ENCODE measurements around the gene MTCL1. TPM values are rescaled to one million over a fixed set of nuclear protein-coding genes. Genes with fewer than 3 reads are reported as not detected.

The MTCL1 gene
- total RNA-seq, 1 experiment from 2014 or later = 28.3 TPM

DNA sequence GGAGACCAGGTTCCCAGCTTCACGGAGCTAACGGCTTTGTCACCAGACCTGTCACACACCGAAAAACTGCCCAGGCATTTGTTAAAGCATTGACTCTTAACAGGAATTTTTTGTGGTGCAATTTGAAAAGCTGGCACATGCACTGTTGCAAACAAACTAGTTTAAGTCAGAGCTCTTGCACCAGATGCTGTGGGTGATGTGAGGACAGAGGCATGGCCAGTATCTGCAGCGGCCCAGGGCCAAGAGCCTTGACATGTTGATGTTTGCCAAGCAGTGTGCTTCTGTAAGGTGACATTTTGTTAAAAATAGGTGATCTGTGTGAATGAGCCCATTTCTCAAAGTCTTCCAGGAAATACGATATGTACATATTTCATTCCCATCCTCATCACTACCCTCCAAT is 142.5 kb downstream of the MTCL1 start:
- Mint-ChIP-seq H3K4me1 (ENCODE audit: low read depth, unreplicated experiment) (no peaks in the 10 kb centered on the region), H3K27ac (ENCODE audit: unreplicated experiment) (no peak overlapping the region), H3K4me3 (ENCODE audit: unreplicated experiment) (no peak overlapping the region), H3K36me3 (ENCODE audit: insufficient read depth, unreplicated experiment) (no peaks in the 10 kb centered on the region), H3K9me3 (ENCODE audit: unreplicated experiment) (peaks cover 9% of the 10 kb centered on the region), H3K27me3 (ENCODE audit: insufficient read depth, unreplicated experiment) (no peaks in the 10 kb centered on the region)
- H3K4me1 ChIP-seq = no peaks in the 10 kb centered on the region
- H3K9me3 ChIP-seq = no peaks in the 10 kb centered on the region
- no peaks in the 10 kb centered on the region for H3K27me3 ChIP-seq (replicated peaks; ENCODE audit: control insufficient read depth, insufficient read depth, low read length)
- intact Hi-C loops (cut with micrococcal nuclease; ENCODE audit: unreplicated experiment) = no loop called here
- H3K4me3 ChIP-seq (ENCODE audit: low read depth, low read length) = no peak overlapping the region
- BruUV-seq (replicated peaks) = no TSS peak
- TF ChIP-seq, protein P1, sequence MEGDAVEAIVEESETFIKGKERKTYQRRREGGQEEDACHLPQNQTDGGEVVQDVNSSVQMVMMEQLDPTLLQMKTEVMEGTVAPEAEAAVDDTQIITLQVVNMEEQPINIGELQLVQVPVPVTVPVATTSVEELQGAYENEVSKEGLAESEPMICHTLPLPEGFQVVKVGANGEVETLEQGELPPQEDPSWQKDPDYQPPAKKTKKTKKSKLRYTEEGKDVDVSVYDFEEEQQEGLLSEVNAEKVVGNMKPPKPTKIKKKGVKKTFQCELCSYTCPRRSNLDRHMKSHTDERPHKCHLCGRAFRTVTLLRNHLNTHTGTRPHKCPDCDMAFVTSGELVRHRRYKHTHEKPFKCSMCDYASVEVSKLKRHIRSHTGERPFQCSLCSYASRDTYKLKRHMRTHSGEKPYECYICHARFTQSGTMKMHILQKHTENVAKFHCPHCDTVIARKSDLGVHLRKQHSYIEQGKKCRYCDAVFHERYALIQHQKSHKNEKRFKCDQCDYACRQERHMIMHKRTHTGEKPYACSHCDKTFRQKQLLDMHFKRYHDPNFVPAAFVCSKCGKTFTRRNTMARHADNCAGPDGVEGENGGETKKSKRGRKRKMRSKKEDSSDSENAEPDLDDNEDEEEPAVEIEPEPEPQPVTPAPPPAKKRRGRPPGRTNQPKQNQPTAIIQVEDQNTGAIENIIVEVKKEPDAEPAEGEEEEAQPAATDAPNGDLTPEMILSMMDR (IDR thresholded peaks at IDR 0.05; ENCODE audit: insufficient read depth in 1 of 2, low read depth in 1 of 2, low read length in 1 of 2, severe bottlenecking in 1 of 2, unreplicated experiment in 1 of 2) = no peak
- ChIA-PET CTCF (no interaction called here), POLR2A (no interaction called here)
- H3K36me3 ChIP-seq (ENCODE audit: control insufficient read depth, insufficient read depth, low read length) = no peaks in the 10 kb centered on the region
- no peak for DNase-seq

DNA sequence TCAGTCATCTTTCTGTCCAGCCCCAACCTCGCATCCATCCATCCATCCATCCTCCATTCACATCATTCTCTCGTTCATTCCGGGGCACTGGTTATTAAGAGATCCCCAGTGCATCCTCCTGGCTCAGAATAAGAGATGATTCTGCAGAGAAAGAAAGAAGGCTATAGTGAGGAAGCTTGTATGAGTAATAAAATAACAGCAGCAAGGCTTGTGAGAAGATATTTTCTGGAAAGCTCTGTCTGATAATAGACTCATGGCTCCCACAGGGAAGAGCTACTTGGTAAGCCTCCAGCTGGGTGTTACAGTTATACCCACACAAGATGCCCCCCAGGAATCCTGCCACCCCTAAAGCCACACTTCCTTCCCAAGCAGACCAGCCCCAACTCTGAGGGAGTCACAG is 143.2 kb downstream of the MTCL1 start:
- BruUV-seq (replicated peaks) = no TSS peak
- H3K9me3 Mint-ChIP-seq (ENCODE audit: unreplicated experiment) = peaks cover 9% of the 10 kb centered on the region

DNA sequence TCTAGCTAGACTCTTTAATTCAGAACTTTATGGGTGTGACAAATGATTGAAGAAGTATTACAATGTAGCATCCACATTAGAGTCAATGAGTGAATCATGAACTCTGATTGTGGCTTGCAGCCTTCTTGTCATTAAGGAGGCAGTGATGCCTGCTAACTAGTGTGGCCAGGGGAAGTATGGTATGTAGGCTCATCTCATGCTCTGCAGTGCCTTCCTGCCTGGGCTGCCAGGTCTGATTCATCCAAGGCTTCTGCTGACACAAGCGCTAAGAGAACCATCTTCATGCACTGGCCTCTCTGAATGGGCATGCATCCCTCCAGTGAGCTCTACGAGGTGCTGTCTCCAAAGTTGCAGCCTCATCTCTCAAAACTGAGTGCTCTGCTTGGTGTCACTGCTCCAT is 144.3 kb downstream of the MTCL1 start:
- Histone ChIP-seq H3K36me3 (ENCODE audit: control insufficient read depth, insufficient read depth, low read length) (no peaks in the 10 kb centered on the region), H3K27me3 (replicated peaks; ENCODE audit: control insufficient read depth, insufficient read depth, low read length) (no peaks in the 10 kb centered on the region), H3K4me3 (ENCODE audit: low read depth, low read length) (no peak overlapping the region), H3K4me1 (no peaks in the 10 kb centered on the region), H3K9me3 (no peaks in the 10 kb centered on the region)
- H3K27me3 Mint-ChIP-seq (ENCODE audit: insufficient read depth, unreplicated experiment) = no peaks in the 10 kb centered on the region
- H3K36me3 Mint-ChIP-seq (ENCODE audit: insufficient read depth, unreplicated experiment) = no peaks in the 10 kb centered on the region
- H3K27ac Mint-ChIP-seq (ENCODE audit: unreplicated experiment) = no peak overlapping the region
- TF ChIP-seq, protein P1 (IDR thresholded peaks at IDR 0.05; ENCODE audit: insufficient read depth in 1 of 2, low read depth in 1 of 2, low read length in 1 of 2, severe bottlenecking in 1 of 2, unreplicated experiment in 1 of 2) = no peak
- intact Hi-C loops (cut with micrococcal nuclease; ENCODE audit: unreplicated experiment) = no loop called here
- ChIA-PET POLR2A (no interaction called here), CTCF (no interaction called here)
- H3K4me3 Mint-ChIP-seq (ENCODE audit: unreplicated experiment) = no peak overlapping the region
- DNase-seq = no peak
- H3K9me3 Mint-ChIP-seq (ENCODE audit: unreplicated experiment) = peaks cover 9% of the 10 kb centered on the region
- no TSS peak for BruUV-seq (replicated peaks)
- H3K4me1 Mint-ChIP-seq (ENCODE audit: low read depth, unreplicated experiment) = peaks cover 8% of the 10 kb centered on the region

More for the DNA sequence above, 143.2 kb downstream of the MTCL1 start:
- H3K36me3 Mint-ChIP-seq (ENCODE audit: insufficient read depth, unreplicated experiment) = no peaks in the 10 kb centered on the region
- no peak for DNase-seq
- no peaks in the 10 kb centered on the region for H3K9me3 ChIP-seq
- H3K4me1 ChIP-seq = no peaks in the 10 kb centered on the region
- H3K4me3 Mint-ChIP-seq (ENCODE audit: unreplicated experiment) = no peak overlapping the region
- intact Hi-C loops (cut with micrococcal nuclease; ENCODE audit: unreplicated experiment) = no loop called here
- ChIA-PET CTCF (no interaction called here), POLR2A (no interaction called here)
- TF ChIP-seq, protein P1 (IDR thresholded peaks at IDR 0.05; ENCODE audit: insufficient read depth in 1 of 2, low read depth in 1 of 2, low read length in 1 of 2, severe bottlenecking in 1 of 2, unreplicated experiment in 1 of 2) = no peak
- H3K4me1 Mint-ChIP-seq (ENCODE audit: low read depth, unreplicated experiment) = no peaks in the 10 kb centered on the region
- H3K27me3 ChIP-seq (replicated peaks; ENCODE audit: control insufficient read depth, insufficient read depth, low read length) = no peaks in the 10 kb centered on the region
- H3K4me3 ChIP-seq (ENCODE audit: low read depth, low read length) = no peak overlapping the region
- H3K36me3 ChIP-seq (ENCODE audit: control insufficient read depth, insufficient read depth, low read length) = no peaks in the 10 kb centered on the region
- H3K27me3 Mint-ChIP-seq (ENCODE audit: insufficient read depth, unreplicated experiment) = no peaks in the 10 kb centered on the region
- no peak overlapping the region for H3K27ac Mint-ChIP-seq (ENCODE audit: unreplicated experiment)
